Activated effector memory CD4-positive, alpha-beta T cell treated with anti-CD3 and anti-CD28 coated beads, Interleukin-2, amount 50 U/mL, for 16 hours (primary cell): ENCODE data around the gene CAMK2G.
A peak's percentile ranks its signal among the peaks of the same experiment; 100 is the strongest.
"Not testable (repeated sequence)": the region's sequence is repeated elsewhere in the genome, so short reads cannot be mapped to it uniquely, and the experiment has no call there.

Experiments used
- DNase-seq: peaks from one replicate; pipeline ENCODE4 v3.0.0-alpha.2; 2020

The CAMK2G gene

DNA sequence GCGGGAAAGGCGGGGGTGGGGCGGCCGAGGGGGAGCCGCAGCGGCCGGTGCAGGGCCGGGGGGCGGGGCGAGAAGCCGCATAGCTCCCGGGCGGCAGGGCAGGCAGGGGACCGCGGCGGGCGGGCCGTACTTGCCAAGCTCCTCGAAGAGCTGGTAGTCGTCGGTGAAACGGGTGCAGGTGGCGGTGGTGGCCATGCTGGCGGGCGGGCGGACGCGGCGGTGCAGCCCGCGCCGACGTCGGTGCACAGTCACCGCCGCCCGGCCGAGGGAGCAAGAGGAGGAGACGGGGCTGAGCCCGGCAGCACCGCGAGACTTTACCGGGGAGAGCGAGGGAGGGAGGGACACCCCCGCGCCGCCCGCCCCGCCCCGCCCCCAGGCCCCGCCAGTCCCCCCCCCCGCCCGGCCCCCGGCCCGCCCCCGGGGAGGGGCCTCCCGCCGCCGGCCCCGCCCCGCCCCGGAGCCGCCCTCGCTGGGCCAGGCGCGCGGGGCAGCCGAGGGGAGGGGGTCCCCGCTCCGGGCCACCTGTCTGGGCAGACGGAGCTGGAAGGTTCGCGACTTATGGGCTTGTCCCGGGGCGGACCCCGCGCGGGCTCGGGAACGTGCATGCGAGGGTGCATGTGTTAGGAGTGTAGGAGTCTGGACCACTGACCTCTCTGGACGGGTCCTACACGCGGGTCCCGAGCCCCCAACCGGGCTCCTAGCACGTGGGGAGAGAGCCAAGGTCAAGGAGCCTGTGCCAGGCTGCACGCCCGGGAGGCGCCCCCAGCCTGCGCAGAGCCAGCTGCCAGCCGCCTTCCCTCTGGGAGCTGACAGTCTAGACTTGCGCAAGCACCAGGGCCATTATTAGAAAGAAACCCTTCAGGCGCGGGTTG lies at the start of gene CAMK2G:
Gene CAMK2G, minus strand, starts transcription at position 289 of the 872 bp plus-strand sequence. Its CDS starts 94 bp downstream, at position 195.
- peak; percentile 93 for DNase-seq

- no peak for DNase-seq
Observed at GRCh38 chr10:73922864-73923133, 48.4 kb upstream of the CAMK2G start.

- no peak for DNase-seq
Observed at GRCh38 chr10:73922007-73922863, 47.9 kb upstream of the CAMK2G start.

DNA sequence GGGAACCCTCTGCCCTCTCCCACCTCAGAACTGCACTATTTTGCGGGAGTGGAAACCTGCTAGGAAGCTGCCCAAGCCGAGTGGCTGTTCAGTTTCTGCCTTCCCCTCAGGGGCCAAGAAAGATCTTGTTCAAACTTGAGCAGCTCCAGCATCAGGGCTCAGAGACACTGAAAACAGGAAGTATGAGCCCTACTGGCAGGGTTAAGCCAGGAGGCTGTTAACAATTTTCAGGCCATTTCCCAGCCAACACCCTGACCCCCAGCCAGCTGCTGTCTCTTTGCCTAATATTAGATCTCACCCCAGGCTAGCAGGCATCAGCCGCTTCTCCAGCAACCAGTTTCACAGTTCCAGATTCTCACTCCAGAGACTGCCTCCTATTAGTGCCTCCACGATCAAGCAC lies 45.7 kb upstream of the CAMK2G start:
- DNase-seq, result no peak

GRCh38 chr10:73919481-73919880 lies 45.1 kb upstream of the CAMK2G start:
- DNase-seq, result not testable (repeated sequence)

GRCh38 chr10:73917566-73918305 lies 43.4 kb upstream of the CAMK2G start:
- DNase-seq, result no peak

GRCh38 chr10:73916761-73917470 lies 42.6 kb upstream of the CAMK2G start:
- no peak for DNase-seq

DNA sequence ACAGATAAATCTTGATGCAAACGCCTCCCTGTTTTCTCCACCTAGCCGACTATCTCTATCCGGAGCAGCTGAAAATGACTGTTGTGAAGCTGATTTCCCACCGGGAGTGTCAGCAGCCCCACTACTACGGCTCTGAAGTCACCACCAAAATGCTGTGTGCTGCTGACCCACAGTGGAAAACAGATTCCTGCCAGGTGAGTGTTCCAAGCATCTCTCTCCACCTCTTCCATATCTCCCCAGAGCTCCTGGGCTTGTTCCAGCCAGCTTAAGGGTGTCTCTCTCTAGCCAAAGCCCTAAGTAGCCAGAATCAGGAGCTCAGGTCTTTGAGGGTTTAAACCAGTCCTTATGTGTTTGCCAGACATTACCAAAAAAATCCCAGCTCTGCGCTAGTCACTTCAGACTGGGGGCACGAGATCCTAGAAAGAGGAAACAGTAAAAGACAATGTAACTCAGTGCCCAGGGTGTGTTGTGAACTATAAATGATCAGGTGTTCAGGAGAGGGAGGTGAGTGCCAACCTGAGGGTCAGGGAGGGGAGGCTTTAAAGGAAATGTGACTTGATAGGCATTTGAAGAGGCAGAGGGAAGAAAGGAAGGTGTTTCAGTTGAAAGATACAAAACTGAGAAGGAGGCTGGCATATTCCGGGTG lies 41.0 kb upstream of the CAMK2G start:
- no peak for DNase-seq

GRCh38 chr10:73914036-73914435 lies 39.7 kb upstream of the CAMK2G start:
- no peak for DNase-seq

- no peak for DNase-seq
Observed at GRCh38 chr10:73911553-73912004, 37.2 kb upstream of the CAMK2G start.

- DNase-seq, result peak; percentile 73
Observed at GRCh38 chr10:73910764-73911552, 36.6 kb upstream of the CAMK2G start, which contains the start of gene PLAU. PLAU (plus strand) TSS chr10:73911132; CDS start chr10:73911556, 424 bp downstream.

GRCh38 chr10:73910401-73910763 lies 36.0 kb upstream of the CAMK2G start:
- DNase-seq, result no peak

GRCh38 chr10:73909540-73910115 lies 35.3 kb upstream of the CAMK2G start:
- no peak for DNase-seq

DNA sequence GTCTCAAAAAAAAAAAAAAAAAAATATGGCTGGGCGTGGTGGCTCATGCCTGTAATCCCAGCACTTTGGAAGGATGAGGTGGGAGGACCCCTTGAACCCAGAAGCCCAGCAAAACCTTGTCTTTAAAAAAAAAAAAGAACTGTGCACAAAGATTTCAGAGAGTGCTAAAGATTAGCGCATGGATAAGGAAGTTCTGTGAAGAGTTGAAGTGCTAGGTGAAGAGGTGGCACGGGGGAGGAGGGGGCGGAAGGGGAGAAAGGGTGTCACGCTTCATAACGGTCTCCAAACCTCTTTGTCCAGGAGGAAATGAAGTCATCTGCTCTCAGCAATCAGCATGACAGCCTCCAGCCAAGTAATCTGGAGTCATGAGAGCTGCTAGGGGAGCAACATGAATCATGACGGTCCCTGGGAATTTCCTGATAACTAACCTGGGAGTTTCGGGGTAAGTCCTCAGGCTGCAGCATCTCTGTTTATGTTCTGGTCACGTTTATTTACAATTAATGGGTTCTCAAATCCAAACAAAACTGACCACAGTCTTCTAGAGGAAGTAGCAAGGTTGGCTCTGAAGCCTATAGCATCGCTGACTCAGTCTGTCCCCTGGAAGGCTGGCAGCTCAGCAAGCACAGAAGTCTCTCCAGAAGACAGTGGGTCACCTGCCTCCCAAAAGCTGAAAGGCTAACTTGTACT lies 34.6 kb upstream of the CAMK2G start:
- peak; percentile 85 for DNase-seq

GRCh38 chr10:73907841-73908517 lies 33.6 kb upstream of the CAMK2G start:
- no peak for DNase-seq

GRCh38 chr10:73906524-73907447 lies 32.4 kb upstream of the CAMK2G start:
- DNase-seq, result no peak

GRCh38 chr10:73905256-73906020 lies 31.1 kb upstream of the CAMK2G start:
- DNase-seq, result no peak

DNA sequence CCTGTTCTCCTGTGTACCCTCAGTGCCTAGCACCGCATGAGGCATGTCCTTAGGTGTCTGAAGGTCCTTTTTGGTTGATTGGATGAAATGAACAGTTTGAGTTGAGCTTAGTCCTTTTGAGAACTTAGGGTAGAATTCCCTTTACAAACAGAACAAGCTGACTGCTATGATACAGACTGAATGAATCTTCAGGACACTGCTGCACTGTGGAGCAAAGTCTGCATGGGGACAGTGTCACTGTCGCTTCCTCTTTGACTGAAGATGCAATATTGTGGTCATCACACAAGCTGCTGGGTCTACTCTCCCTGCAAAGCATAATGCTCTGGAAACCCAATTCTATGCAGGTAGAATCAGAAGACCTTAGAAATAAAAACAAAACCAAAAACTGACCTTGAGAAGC lies 28.0 kb upstream of the CAMK2G start:
- DNase-seq, result no peak
